ENCODE measurements around the gene EML1.
A peak's percentile ranks its signal among the peaks of the same experiment; 100 is the strongest.
"Not testable (repeated sequence)": the region's sequence is repeated elsewhere in the genome, so short reads cannot be mapped to it uniquely, and the experiment has no call there.

The EML1 gene

GRCh38 chr14:99940064-99940463 is 146.9 kb downstream of the EML1 start:
- DNase-seq: no peak

DNA sequence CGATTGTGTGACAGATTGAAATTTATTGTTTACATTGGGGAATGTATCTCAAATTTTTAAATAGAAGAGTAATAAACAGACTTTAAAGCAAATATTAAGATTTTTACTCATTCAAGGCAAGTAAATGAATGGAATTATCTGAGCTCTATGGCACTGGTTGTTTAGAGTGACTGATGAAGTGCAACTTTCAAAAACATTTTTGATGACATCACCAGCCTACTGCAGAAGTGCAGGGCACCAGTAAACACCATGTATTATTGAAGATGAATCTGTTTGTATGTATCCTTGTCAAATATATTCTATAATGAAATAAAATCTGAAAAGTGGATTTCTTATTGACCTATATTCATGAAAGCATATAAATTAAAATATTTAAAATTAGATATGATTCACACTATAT is 148.0 kb downstream of the EML1 start:
- DNase-seq: no peak

DNA sequence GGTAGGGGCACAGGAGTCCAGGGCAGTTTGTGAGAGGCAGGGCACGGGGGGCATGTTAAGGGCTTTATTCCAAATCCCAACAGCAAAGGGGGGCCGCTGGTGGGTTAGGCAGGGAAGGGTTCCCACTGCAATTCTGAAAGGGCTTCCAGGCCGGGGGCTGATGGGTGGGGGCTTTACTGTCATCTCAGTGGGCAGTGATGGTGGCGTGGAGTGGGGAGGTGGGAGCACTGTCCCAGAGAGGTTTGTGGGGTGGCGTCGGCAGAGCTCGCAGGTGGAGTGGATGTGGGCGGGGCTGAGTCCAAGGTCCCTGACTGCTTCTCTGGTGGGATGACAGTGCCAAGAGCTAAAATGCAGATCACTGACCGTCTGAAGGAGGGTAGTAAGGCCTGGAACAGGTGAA is 150.4 kb downstream of the EML1 start:
- no peak for DNase-seq

DNA sequence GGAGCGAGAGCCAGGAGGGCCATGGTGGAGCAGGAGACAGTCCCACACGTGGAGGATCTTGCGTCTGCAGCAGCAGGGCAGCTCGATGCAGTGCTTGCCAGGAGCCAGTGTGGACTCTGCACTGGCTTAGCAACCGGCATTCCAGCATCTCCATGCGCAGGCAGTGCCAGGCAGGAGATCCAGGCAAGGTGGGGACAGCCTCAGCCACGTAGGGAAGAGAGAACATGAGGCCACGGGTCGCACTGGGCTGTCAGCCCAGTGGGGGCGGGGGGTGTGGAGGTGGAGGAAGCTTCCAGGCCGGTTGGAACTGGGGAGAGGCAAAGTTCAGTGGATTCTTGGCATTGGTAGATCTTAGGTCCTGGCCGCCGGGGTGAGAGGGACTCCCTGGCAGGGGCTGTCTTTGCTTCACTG is 151.0 kb downstream of the EML1 start:
- DNase-seq: no peak

DNA sequence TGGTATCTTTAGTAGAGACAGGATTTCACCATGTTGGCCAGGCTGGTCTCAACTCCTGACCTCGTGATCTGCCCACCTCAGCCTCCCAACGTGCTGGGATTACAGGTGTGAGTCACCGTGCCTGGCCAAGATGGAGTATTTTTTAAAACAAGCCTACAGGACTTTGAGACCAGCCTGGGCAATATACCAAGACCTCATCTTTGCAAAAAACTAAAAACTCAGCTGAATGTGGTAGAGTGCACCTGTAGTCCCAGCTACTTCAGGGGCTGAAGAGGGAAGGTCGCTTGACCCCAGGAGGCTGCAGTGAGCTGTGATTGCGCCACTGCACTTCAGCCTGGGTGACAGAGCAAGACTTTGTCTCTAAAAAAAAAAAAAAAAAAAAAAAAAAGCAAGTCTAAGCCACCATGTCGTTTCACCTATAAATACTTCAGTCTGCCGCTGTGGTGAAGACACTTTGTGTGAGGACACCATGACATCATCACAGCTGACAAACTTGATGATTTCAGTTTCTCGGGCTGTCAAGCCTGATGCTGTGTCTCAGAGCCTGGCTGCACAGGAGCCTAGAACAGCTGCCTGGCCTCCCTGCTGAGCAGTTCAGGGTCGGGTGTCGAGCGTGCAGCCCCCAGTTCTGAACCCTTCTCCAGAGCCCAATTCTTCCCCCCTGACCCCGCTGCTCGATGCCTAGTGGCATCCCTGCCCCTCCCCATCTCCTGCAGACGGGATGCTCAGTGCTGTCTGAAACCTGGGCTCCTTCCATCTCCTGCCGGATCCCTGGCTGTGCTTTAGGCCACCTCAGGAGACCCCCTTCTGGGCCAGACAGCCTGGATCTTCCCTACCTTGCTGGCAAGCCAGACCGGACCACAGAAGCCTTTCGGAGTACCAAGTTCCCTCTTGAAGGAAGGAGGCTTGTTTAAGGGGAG is 152.8 kb downstream of the EML1 start:
- peak in 1 of 2 experiments; percentile 19 for DNase-seq

DNA sequence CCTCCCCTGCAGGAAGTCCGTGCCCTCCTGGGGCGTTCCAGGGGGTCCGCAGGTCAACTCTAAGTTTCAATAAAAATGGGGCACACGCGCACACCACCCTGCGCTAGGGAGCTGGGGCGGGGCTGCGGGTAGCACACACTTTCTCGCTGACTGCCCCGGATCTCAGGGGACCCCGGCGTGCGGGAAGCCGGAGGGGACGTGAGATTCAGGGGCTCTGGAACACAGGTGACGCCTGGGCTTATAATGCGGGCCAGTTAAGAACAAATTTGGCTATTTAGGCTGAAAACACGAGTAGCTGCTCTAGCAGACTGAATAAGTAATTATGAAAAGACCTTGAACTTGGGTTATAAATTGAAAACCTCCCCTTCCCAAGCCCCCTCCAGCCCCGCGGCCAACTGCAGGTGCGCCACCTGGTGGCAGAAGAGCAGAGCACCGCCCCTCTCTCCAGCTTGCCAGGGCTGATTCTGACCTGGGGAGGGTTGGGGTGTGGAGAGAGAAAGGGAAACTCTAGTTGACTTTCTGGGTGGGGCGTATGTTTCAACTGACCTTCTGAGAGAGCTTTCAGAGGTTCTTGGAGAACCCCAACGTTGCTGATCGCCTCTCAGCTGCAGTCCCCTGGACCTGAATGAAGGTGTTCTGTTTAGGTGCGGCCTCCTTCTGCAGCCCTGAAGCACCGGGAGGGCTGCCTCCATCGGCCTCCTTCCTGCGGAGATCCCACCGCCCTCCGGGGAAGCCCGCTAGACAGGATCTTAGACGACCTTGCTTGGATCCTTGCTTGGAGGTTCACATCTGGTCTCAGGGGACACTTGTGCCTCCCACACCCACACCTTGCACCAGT is 153.7 kb downstream of the EML1 start:
- DNase-seq: peak; percentile 18 to 65

- no peak for DNase-seq
These were observed 154.5 kb downstream of the EML1 start for GRCh38 chr14:99947695-99948094.

- DNase-seq: not testable (repeated sequence)
These were observed 156.0 kb downstream of the EML1 start for GRCh38 chr14:99949011-99949732.

DNA sequence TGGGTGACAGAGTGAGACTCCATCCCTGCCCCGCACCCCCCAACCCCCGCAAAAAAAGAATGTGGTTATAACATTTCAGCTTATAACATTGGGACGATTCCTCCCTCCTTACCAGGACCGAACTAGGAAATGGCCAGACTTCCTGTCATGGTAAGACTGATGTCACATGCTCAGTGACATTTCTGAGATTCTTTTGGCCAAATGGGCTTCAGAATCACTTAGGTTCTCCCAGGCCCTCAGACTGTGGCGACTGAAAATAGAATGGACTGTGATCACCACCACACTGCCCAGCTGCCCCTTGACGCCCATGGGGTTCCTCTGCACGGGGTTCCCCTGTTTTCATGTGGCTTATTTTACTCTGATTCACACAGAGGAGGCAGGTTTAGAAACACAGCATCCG is 157.0 kb downstream of the EML1 start:
- DNase-seq: no peak

DNA sequence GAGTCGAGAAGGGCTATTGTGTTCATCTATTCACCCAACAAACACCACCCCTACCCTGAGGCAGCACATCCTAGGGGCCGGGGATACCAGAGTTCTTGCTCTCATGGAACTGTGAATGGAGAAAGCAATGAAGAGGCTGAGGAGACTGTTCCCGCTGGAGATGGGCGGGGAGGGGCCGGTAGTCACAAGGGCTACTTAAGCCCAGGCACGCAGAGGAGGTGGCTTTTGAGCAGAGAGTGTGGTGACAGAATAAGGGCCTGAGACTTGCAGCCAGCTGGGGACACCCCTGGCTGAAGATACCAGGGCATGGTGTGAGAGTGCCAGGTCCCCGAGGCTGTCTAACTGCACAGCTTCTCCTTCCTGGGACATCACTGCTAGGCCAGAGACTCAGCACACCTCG is 157.9 kb downstream of the EML1 start:
- no peak for DNase-seq

DNA sequence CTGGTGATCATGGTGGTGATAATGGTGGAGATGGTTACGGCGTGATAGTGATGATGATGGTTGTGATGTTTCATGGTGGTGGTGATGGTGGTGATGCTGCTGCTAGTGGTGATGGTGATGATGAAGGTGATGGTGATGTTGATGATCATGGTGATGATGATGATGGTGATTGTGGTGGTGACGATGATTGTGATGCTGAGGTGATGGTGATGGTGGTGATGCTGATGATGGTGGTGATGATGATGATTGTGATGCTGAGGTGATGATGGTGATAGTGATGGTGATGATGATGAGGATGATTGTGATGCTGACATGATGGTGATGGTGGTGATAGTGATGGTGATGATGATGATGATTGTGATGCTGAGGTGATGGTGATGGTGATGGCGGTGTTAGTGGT is 158.8 kb downstream of the EML1 start:
- DNase-seq: no peak

- no peak for DNase-seq
These were observed 159.2 kb downstream of the EML1 start for GRCh38 chr14:99952453-99952852.

GRCh38 chr14:99955826-99956455 is 162.7 kb downstream of the EML1 start:
- no peak for DNase-seq

- DNase-seq: no peak
These were observed 165.2 kb downstream of the EML1 start for GRCh38 chr14:99958380-99958779.

DNA sequence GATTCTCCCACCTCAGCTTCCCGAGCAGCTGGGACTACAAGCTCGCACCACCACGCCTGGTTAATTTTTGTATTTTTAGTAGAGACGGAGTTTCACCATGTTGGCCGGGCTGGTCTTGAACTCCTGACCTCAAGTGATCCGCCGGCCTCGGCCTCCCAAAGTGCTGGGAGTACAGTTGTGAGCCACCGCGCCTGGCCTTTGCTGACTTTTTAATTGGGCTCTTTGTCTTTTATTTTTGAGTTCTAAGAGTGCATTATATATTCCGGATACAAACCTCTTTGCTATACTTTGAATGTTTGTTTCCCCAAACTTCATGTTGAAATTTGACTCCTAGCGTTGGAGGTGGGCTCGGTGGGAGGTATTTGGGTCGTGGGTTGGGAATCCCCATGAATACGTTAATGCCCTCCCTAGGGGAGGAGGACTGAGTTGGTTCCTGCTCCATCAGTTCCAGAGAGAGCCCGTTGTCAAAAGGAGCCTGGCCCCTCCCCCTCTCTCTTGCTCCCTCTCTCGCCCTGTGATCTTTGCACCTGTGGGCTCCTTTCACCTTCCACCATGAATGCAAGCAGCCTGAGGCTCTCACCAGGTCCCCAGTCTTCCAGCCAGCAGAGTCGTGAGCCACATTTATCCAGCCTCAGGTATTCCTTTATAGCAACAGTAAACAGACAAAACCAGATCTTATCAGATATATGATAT is 168.8 kb downstream of the EML1 start:
- DNase-seq: peak in 1 of 2 experiments; percentile 11

- DNase-seq: no peak
These were observed 171.8 kb downstream of the EML1 start for GRCh38 chr14:99964979-99965378.

DNA sequence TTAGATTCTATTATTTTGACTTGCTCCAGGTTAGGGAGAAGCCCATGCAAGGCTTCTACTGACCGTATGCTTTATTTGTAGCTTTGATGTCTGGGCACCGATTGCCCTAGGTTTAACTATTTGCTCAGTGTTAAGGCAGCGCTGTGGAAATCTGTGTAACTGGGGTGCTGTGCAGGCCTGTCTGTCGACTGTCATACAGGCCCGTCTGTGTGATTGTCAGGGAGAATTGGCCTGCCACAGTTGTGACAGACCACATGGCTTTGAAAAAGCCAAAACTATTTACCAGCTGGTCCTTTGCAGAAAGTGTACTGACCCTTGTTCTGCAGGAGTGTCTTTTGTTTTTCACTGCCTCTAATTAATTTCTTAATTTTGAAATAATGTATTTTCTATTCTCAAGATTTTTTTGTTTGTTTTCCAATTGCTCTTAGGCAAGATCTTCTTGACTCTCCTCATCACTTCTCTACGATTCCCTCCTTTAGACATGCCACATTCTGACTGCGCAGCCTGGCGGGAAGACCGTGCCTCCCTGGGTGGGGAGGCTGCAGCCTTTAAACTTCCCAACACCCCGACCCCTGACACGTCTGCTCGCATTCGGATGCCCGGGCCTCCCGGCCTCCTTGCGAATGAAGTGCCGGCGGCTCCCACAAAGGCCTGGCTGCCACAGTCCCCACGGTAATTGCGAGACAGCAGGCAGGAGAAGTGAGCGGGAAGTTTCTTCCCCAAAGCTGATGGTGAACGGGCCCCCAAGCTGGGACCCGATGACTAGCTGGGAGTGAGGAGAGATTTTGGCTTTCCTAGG is 173.0 kb downstream of the EML1 start:
- DNase-seq: no peak

GRCh38 chr14:99966912-99967311 is 173.7 kb downstream of the EML1 start:
- no peak for DNase-seq

DNA sequence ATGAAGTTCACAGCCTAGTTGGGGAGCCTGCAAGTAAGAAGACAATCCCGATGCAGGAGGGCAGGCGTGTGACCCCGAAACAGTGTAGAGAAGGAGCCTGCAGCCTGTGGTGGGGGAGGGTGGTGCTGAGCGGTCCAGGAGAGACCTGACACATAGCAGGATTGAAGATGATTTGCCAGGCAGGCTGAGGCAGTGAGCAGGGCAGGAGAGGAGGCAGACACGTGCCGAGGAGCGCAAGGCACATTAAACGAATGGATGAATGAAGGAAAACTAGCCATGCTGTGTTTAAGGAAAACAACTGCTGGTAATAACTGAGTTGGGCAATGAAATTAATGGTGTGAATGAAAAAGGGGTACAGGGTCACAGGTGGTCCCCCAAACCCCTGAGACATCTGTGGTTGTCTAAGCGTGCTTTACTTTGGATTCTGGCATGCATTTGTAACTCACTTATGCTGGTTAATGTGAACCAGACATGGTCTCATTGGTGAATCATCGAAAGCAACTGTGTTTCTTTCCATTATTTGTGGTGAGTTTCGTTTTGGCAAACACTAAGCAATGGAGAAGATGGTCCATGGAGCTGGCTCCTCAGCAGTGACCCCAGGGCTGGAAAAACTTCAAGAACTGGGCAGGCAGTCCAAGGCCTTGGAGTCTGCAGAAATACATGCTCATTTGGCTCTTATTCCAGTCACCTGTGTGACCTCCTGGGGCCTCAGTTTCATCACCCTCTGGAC is 175.1 kb downstream of the EML1 start:
- DNase-seq: no peak

GRCh38 chr14:99968941-99969340 is 175.7 kb downstream of the EML1 start:
- no peak for DNase-seq

Measured in NCI-H526 (cell line).